Fibroblast of mammary gland (primary cell): ENCODE measurements around the gene ITGAV.

Source experiments
- DNase-seq: peaks from one replicate; pipeline ENCODE4 v3.0.0-alpha.2; 2010; ENCODE audit warnings: low read depth
- H3K4me3 ChIP-seq: 2 replicates; pipeline ENCODE4 v1.5.1; 2011; ENCODE audit warnings: low read depth, mild to moderate bottlenecking, low read length, moderate library complexity; ENCODE audit not compliant: control insufficient read depth
- TF ChIP-seq, protein P1 (sequence below): conservative IDR thresholded peaks from 2 replicates; pipeline ENCODE4 v1.5.1; 2011; ENCODE audit warnings: low read depth, low read length, inconsistent platforms; ENCODE audit not compliant: control insufficient read depth, insufficient read depth

Gene ITGAV

DNA sequence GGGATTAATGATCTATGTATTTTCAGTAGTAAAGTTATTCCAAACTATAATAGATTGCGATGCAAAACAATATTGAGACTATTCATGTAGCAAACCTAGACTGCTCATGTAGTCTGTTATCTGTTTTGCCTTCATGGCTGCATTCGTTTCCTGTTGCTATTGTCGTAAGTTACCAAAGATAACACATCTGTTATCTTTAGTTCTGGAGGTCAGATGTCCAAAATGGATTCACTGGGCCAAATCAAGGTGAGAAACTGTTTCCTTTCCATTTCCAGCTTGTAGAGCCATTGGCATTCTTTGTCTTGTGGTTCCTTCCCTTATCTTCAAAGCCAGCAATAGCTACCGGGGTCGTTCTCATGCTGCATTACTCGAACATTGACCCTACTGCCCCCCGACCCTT, 20.9 kb downstream of the ITGAV start:
- no peak overlapping the region for H3K4me3 ChIP-seq
- DNase-seq = no peak
- TF ChIP-seq, protein P1, sequence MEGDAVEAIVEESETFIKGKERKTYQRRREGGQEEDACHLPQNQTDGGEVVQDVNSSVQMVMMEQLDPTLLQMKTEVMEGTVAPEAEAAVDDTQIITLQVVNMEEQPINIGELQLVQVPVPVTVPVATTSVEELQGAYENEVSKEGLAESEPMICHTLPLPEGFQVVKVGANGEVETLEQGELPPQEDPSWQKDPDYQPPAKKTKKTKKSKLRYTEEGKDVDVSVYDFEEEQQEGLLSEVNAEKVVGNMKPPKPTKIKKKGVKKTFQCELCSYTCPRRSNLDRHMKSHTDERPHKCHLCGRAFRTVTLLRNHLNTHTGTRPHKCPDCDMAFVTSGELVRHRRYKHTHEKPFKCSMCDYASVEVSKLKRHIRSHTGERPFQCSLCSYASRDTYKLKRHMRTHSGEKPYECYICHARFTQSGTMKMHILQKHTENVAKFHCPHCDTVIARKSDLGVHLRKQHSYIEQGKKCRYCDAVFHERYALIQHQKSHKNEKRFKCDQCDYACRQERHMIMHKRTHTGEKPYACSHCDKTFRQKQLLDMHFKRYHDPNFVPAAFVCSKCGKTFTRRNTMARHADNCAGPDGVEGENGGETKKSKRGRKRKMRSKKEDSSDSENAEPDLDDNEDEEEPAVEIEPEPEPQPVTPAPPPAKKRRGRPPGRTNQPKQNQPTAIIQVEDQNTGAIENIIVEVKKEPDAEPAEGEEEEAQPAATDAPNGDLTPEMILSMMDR = no peak

DNA sequence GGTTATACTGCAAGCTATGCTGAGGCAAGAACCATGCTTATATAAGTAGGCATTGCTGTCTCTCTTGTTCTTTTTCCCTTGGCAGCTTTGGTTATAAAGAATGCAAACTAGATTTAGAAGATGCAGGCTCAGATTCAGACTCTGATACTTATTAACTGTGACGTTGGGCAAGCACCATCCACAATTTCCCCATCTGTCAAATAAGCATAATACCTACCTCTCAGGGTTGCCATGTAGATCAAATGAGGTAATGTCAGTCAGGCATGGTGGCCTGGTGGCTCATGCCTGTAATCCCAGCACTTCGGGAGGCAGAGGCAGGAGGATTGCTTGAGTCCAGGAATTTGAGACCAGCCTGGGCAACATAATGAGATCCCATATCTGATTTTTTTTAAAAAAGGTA, 21.7 kb downstream of the ITGAV start:
- no peak for DNase-seq
- TF ChIP-seq, protein P1 = no peak
- no peak overlapping the region for H3K4me3 ChIP-seq

DNA sequence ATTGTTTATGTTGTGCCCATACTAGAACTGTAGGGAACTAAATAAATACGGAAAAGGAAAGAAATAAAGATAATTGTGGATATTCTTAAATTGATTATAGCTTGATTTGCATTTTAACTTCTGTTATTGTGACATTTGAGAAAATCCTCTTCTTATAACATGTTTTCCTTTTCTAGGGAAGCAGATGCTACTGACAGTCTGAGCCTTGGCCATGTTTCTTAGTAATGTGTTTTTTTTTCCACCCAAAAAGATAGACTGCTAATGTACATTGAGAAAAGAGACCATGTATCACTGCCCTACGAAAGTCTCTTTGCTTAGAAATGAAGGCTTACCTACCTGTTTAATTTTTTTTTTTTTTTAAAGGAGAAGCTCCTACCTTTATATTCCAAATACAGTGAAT, 22.2 kb downstream of the ITGAV start:
- TF ChIP-seq, protein P1 = no peak

DNA sequence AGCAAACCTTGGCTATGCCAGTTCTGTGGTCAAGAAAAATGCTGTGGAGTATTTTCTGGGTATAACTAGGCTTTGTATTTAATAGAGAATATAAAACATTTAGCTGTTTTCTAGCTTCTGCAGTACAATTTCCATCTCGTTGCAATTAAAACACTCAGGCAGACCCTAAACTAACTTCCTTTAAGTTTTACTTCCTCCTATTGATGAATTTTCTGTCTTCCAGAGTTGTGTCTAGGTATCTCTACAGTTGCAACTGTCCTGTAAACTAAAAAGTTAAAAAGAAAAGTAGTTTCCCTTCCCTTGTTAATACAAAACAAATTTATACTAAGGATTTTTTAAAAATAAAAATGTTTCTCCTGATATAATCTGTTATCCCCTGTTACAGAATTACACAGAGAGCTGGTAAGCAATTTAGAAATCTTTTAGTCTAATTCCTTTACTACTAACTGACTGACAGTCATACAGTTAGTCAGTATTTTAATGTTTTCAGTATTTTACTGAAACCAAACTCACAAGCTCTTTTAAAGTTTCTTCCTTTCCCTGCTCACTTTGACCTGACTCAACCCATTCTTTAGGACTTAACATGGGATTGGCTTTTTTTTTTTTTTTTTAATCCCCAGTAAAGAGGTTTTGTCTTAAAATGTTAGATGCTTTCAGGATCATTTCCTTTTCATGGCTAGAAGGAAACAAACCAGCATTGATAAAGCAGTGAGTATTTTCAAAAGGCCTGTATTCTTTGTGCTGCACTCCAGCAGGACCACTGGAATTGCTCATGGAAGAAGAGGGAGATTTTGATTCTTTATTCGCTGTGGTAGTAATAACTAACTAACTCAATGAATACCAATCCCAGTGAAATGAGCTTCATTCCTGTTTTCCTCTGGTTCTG, 22.9 kb downstream of the ITGAV start:
- TF ChIP-seq, protein P1 = no peak
- no peak overlapping the region for H3K4me3 ChIP-seq
- DNase-seq = no peak

More for the DNA sequence above, 22.2 kb downstream of the ITGAV start:
- DNase-seq = no peak
- H3K4me3 ChIP-seq = no peak overlapping the region

DNA sequence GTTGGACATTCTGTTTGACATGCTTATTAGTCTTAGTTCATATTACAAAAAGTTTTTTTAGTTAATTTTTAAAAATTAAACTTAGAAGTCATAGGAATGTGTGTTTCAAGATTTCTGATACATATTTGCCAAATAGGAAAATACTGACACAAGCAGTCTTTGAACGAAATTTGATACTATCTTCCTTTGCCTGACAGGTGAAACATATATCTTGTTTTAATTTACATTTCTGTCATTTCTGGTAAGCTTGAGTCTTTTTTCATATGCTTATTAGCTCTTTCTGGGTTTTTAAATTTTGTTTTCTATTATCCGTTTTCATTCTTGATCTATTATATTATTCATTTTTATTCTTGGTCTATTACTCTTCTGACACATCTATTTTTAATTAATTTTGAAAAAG, 24.5 kb downstream of the ITGAV start:
- DNase-seq = no peak
- TF ChIP-seq, protein P1 = no peak
- H3K4me3 ChIP-seq = no peak overlapping the region

DNA sequence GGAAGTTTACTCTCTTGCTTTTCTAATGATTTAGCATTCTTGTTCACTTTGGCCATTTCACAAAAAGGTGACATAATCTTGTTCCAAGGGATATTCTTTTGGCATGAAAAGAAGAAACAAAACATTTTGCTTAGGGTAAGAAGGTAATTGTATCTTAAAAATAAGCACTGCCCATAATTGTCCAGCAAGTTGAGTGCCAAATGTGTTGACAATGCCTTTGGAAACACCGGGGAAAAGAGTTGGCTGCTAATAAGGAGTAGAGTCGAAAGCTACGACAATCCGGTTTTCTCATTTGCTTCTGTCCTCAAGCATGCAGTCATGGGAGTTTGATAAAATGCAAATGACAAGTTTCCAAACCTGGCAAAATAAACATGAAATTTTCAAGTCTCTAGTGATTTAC, 27.3 kb downstream of the ITGAV start:
- no peak overlapping the region for H3K4me3 ChIP-seq
- no peak for DNase-seq
- TF ChIP-seq, protein P1 = no peak
